Measurements from ENCODE around the gene PSMD3. TPM values are rescaled to one million over a fixed set of nuclear protein-coding genes. Genes with fewer than 3 reads are reported as not detected.

The PSMD3 gene
- total RNA-seq, 4 donors from 2014 or later: 58.1 to 117 (median 84.0) TPM

DNA sequence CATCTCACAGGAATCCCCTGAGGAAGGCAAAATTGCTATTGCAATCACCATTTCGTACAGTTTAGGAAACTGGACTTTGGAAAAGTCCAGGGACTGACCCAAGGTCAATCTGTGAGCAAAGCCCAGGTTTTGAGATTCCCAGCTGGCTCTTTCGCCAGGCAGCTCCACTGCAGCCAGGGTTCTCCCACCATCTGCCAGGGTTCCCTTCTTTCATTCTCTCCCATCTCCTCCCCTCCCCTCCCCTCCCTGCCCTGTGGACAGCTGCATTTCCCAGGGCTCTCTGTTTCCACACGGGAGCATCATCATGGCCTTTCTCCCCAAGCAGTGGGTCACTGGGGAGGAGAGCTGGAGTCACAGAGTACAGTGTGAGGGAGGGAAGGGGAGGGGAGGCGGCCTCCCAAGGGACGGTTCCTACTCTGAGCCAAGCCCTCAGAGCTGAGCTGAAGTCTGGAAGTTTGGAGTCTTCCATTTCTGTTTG lies 29.7 kb upstream of the PSMD3 start:
- Histone ChIP-seq H3K4me1 (peaks cover 14 to 16% (median 15%) of the 10 kb centered on the region in 4 donors), H3K9me3 (no peaks in the 10 kb centered on the region), H3K27me3 (no peaks in the 10 kb centered on the region), H3K36me3 (no peaks in the 10 kb centered on the region), H3K27ac (replicated peaks in 1 of 4) (no peak overlapping the region), H3K4me3 (no peak overlapping the region)
- 57% methylated on average over 5 of the region's 5 CpGs for WGBS
- intact Hi-C loops (cut with DNase I): loop anchor here (10.0 kb wide), 1 partner anchor 196 kb away; no protein-coding TSS in a partner anchor
- no peak for DNase-seq (ENCODE audit: extremely low spot score)
- TF ChIP-seq, protein P1, sequence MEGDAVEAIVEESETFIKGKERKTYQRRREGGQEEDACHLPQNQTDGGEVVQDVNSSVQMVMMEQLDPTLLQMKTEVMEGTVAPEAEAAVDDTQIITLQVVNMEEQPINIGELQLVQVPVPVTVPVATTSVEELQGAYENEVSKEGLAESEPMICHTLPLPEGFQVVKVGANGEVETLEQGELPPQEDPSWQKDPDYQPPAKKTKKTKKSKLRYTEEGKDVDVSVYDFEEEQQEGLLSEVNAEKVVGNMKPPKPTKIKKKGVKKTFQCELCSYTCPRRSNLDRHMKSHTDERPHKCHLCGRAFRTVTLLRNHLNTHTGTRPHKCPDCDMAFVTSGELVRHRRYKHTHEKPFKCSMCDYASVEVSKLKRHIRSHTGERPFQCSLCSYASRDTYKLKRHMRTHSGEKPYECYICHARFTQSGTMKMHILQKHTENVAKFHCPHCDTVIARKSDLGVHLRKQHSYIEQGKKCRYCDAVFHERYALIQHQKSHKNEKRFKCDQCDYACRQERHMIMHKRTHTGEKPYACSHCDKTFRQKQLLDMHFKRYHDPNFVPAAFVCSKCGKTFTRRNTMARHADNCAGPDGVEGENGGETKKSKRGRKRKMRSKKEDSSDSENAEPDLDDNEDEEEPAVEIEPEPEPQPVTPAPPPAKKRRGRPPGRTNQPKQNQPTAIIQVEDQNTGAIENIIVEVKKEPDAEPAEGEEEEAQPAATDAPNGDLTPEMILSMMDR (IDR thresholded peaks at IDR 0.05): no peak
- no peak for TF ChIP-seq EP300 (IDR thresholded peaks at IDR 0.05)
- no peak for TF ChIP-seq POLR2AphosphoS5 (IDR thresholded peaks at IDR 0.05)
- no peak for TF ChIP-seq POLR2A (IDR thresholded peaks at IDR 0.05; ENCODE audit: low read depth)

DNA sequence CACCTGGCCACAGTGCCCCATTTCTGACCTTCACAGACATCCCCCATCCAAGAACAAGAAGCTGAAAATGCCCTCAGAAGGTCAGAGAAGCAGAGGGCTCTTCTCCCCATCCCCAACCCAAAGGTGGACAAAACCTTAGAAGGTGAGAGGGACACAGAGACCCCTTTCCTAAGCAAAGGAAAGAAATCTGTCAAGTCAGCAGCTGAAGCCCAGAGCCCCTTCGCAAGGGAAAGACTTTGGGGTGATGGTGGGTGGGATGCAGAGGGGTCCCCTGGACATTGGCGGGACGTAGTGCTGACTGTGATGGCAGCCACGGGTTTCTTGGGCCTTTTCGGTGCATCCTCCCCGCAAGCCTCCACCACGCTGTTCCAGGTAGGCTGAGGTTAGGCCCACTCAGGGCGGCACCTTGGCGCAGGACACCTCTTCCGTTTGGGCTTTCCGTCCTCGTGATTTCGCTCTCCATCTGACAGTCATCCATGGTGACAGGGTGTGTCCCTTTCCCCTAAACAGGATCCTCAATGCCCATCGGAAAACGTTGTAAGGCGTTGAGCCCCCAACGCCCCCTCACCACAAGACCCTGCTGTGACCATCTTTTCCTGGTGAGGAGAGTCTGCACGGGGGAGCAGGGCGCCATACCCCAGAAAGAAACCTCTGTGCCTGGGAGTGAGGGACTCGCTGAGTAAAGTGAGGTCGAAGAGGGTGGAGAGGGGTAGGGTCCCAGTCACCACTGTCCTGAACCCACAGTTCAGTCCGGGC lies 28.5 kb upstream of the PSMD3 start:
- 79% methylated on average over 17 of the region's 22 CpGs for WGBS
- H3K36me3 ChIP-seq: no peaks in the 10 kb centered on the region
- peak overlapping the region; percentile 47 to 57 (median 48) for H3K4me3 ChIP-seq
- no peak for DNase-seq (ENCODE audit: extremely low spot score)
- intact Hi-C loops (cut with DNase I): loop anchor here (10.0 kb wide), 1 partner anchor 197 kb away; no protein-coding TSS in a partner anchor
- peak overlapping the region; percentile 56 to 63 (median 60) for H3K27ac ChIP-seq (replicated peaks in 1 of 4)
- H3K9me3 ChIP-seq: no peaks in the 10 kb centered on the region
- no peaks in the 10 kb centered on the region for H3K27me3 ChIP-seq
- H3K4me1 ChIP-seq: peaks cover 14 to 16% (median 15%) of the 10 kb centered on the region in 4 donors
- TF ChIP-seq, protein P1 (IDR thresholded peaks at IDR 0.05): no peak
- TF ChIP-seq EP300 (IDR thresholded peaks at IDR 0.05): no peak
- TF ChIP-seq POLR2AphosphoS5 (IDR thresholded peaks at IDR 0.05): no peak
- TF ChIP-seq POLR2A (IDR thresholded peaks at IDR 0.05; ENCODE audit: low read depth): no peak

DNA sequence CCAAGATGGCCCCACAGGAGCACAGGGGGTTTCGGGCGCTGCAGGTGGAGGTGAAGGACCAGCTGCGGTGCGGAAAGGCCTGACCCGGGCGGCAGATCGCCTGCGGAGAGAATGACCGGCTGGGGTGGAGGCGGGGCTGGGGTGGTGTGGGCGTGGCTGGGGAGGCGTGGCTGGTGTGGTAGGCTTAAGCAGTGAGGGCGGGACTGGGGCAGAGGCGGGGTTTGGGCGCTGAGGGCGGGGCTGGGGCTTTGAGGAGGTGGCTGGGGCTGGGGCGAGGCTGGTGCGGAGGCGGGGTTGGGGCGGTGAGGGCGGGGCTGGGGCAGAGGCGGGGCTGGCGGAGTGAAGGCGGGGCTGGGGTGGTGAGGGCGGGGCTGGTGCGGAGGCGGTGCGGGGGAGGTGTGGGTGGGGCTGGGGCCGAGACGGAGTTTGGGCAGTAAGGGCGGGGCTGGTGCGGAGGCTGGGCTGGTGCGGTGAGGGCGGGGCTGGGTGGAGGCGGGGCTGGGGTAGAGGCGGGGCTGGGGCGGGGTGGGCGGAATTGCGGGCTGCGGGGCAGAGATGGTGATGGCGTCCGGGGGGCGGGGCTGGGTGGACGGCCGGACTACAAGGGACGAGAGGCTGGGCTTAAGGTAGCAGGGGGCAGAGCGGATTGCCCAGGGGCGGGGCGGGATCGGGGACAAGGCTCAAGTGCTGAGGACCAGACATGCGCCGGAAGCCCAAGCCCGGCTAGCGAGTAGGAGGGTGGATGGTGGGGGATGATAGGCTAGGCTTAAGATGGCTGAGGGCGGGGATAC lies 27.7 kb upstream of the PSMD3 start:
- Histone ChIP-seq H3K4me3 (peak overlapping the region; percentile 47 to 57 (median 49)), H3K9me3 (no peaks in the 10 kb centered on the region), H3K4me1 (peaks cover 14 to 16% (median 15%) of the 10 kb centered on the region in 4 donors), H3K27ac (replicated peaks in 1 of 4) (peak overlapping the region; percentile 60 to 78 (median 66)), H3K36me3 (no peaks in the 10 kb centered on the region), H3K27me3 (no peaks in the 10 kb centered on the region)
- TF ChIP-seq POLR2AphosphoS5 (IDR thresholded peaks at IDR 0.05) (peak; percentile 64 to 71), EP300 (IDR thresholded peaks at IDR 0.05) (no peak), POLR2A (IDR thresholded peaks at IDR 0.05; ENCODE audit: low read depth) (no peak)
- TF ChIP-seq, protein P1 (IDR thresholded peaks at IDR 0.05): no peak
- intact Hi-C loops (cut with DNase I): loop anchor here (10.0 kb wide), 1 partner anchor 198 kb away; no protein-coding TSS in a partner anchor
- peak; percentile 100 for DNase-seq (ENCODE audit: extremely low spot score)
- WGBS: 3% methylated on average over 16 of the region's 55 CpGs

DNA sequence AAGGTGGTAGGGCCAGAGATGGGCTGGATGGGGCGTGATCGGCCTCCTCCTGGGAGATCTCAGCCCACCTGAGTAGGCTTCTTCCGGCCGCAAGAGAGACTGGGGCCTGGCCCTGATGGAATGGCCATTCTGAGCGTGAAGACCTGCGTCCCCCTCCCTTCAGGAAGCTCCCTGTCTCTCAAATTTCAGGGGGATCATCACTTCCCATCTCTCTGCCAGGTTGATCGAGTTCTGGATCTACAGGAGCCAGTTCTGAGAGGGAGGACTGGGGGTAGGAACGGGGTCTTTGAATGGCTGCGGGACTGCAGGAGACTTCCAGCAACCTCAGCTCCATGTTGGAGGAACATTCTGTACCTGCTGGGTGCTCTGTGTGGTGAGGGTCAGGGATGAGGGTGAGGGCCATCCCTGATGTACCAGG lies 27.1 kb upstream of the PSMD3 start:
- Histone ChIP-seq H3K36me3 (no peaks in the 10 kb centered on the region), H3K27ac (replicated peaks in 1 of 4) (peak overlapping the region; percentile 53 to 78 (median 66)), H3K27me3 (no peaks in the 10 kb centered on the region), H3K4me3 (peak overlapping the region; percentile 38 to 50 (median 49)), H3K4me1 (peaks cover 14 to 16% (median 15%) of the 10 kb centered on the region in 4 donors), H3K9me3 (no peaks in the 10 kb centered on the region)
- TF ChIP-seq EP300 (IDR thresholded peaks at IDR 0.05): no peak
- TF ChIP-seq, protein P1 (IDR thresholded peaks at IDR 0.05): no peak
- no peak for TF ChIP-seq POLR2AphosphoS5 (IDR thresholded peaks at IDR 0.05)
- no peak for TF ChIP-seq POLR2A (IDR thresholded peaks at IDR 0.05; ENCODE audit: low read depth)
- WGBS: 9% methylated on average over 4 of the region's 9 CpGs
- no peak for DNase-seq (ENCODE audit: extremely low spot score)
- intact Hi-C loops (cut with DNase I): loop anchor here (10.0 kb wide), 1 partner anchor 199 kb away; no protein-coding TSS in a partner anchor

Measured in esophagus muscularis mucosa (tissue), 4 donors.